ENCODE data around the gene PCDH10.
"Not testable (repeated sequence)": the region's sequence is repeated elsewhere in the genome, so short reads cannot be mapped to it uniquely, and the experiment has no call there.

Gene PCDH10

GRCh38 chr4:133186210-133186609, 37.1 kb downstream of the PCDH10 start:
- H3K4me3 ChIP-seq (ENCODE audit: low read depth, low read length): no peak overlapping the region

DNA sequence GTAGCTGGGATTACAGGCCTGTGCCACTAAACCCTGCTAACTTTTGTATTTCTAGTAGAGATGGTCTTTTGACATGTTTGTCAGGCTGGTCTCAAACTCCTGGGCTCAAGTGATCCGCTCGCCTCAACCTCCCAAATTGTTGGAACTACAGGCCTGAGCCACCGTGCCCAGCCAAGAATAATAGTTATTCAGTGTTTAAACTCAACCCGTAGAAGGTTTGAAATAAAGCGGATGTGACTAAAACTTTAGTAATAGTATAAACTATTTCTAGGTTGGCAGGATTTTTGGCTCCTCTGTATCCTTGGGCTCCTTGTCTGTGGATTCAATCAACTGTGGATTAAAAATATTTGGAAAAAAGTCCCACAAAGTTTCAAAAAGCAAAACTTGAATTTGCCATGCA, 37.8 kb downstream of the PCDH10 start:
- no peak for TF ChIP-seq CTCF (IDR thresholded peaks at IDR 0.05; ENCODE audit: borderline replicate concordance, insufficient read depth, low read depth, low read length)
- H3K4me3 ChIP-seq (ENCODE audit: low read depth, low read length): no peak overlapping the region

More at GRCh38 chr4:133186210-133186609, 37.1 kb downstream of the PCDH10 start:
- no peak for TF ChIP-seq CTCF (IDR thresholded peaks at IDR 0.05; ENCODE audit: borderline replicate concordance, insufficient read depth, low read depth, low read length)

DNA sequence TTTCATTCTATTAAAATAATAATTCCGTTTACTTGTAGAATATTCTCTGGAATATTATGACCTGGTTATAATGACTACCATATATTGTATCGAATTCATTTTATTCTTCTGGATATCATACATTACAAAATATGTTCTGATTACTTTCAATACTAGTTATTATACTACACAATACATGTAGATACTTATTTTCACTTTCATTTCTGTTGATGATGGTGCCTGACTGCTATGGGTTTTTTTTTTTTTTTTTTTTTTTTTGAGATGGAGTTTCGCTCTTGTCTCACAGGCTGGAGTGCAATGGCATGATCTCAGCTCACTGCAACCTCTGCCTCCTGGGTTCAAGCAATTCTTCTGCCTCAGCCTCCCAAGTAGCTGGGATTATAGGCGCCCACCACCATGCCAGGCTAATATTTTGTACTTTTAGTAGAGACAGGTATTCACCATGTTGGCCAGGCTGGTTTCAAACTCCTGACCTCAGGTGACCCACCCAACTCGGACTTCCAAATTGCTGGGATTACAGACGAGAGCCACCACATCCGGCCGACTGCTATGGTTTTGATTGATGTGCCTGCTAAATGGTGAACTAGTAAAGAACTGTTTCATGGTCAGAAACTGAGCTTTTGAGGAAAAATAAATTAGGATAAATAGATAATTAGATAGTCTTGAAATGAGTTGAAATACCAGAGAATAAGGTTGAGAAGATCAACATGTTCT, 39.5 kb downstream of the PCDH10 start:
- TF ChIP-seq CTCF (IDR thresholded peaks at IDR 0.05; ENCODE audit: borderline replicate concordance, insufficient read depth, low read depth, low read length): no peak
- H3K4me3 ChIP-seq (ENCODE audit: low read depth, low read length): no peak overlapping the region

DNA sequence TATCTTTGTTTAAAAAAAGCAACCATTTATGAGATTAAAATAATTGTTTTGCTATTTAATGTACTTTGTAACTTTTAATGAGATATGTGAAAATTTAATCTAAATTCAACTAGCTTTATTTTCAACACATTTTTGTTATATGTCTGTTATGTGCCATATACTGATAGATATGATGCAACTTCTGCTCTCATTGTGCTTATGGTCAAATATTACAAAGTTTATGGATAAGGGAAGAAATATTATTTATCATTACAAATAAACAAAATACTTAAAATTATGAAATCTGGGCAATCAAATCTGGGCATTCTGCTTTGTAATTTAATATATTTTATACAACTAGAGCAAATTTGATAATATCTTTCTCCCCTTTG, 40.0 kb downstream of the PCDH10 start:
- no peak for TF ChIP-seq CTCF (IDR thresholded peaks at IDR 0.05; ENCODE audit: borderline replicate concordance, insufficient read depth, low read depth, low read length)
- no peak overlapping the region for H3K4me3 ChIP-seq (ENCODE audit: low read depth, low read length)

DNA sequence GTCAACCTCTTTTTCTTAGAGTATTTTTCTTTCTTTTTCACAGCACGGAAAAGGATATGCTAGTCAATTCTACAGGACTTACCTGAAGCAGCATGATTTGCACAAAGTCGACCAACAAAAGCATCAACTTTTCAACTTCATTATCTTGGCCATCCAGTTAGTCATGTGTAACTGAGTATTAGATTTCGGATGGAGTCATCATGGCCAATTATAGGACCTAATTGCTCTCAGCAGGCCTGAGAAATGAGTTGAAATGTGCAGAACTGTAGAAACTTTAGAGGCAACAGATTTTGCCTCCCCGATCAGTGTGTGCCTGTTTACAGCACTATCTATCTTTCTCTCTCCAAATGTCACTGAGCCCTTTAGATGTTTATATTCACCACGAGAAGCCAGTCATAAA, 41.0 kb downstream of the PCDH10 start:
- no peak for TF ChIP-seq CTCF (IDR thresholded peaks at IDR 0.05; ENCODE audit: borderline replicate concordance, insufficient read depth, low read depth, low read length)
- no peak overlapping the region for H3K4me3 ChIP-seq (ENCODE audit: low read depth, low read length)

GRCh38 chr4:133208694-133209285, 59.7 kb downstream of the PCDH10 start:
- no peak overlapping the region for H3K4me3 ChIP-seq (ENCODE audit: low read depth, low read length)
- TF ChIP-seq CTCF (IDR thresholded peaks at IDR 0.05; ENCODE audit: borderline replicate concordance, insufficient read depth, low read depth, low read length): no peak

- no peak overlapping the region for H3K4me3 ChIP-seq (ENCODE audit: low read depth, low read length)
- TF ChIP-seq CTCF (IDR thresholded peaks at IDR 0.05; ENCODE audit: borderline replicate concordance, insufficient read depth, low read depth, low read length): no peak
Observed at GRCh38 chr4:133233922-133234321, 84.8 kb downstream of the PCDH10 start.

DNA sequence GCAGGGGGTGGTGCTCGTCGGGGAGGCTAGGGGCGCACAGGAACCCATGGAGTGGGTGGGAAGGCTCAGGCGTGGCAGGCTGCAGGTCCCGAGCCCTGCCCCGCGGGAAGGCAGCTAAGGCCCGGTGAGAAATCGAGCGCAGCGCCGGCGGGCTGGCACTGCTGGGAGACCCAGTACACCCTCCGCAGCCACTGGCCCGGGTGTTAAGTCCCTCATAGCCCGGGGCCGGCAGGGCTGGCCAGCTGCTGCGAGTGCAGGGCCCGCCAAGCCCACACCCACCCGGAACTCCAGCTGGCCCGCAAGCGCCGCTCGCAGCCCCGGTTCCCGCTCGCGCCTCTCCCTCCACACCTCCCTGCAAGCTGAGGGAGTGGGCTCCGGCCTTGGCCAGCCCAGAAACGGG, 91.4 kb downstream of the PCDH10 start:
- not testable (repeated sequence) for H3K4me3 ChIP-seq (ENCODE audit: low read depth, low read length)
